GM18505 (cell line): ENCODE results near the gene GPT2.

Experiments used
- ATAC-seq: cut with Tn5 transposase; IDR thresholded peaks from one replicate; pipeline ENCODE4 v1.9.1; 2021; ENCODE audit not compliant: unreplicated experiment
- POLR2A ChIP-seq: IDR thresholded peaks from 4 replicates; pipeline ENCODE4 v1.6.1; 2011; ENCODE audit warnings: borderline replicate concordance; ENCODE audit not compliant: insufficient read depth, insufficient read length; ENCODE audit errors: extremely low read depth

Gene GPT2

DNA sequence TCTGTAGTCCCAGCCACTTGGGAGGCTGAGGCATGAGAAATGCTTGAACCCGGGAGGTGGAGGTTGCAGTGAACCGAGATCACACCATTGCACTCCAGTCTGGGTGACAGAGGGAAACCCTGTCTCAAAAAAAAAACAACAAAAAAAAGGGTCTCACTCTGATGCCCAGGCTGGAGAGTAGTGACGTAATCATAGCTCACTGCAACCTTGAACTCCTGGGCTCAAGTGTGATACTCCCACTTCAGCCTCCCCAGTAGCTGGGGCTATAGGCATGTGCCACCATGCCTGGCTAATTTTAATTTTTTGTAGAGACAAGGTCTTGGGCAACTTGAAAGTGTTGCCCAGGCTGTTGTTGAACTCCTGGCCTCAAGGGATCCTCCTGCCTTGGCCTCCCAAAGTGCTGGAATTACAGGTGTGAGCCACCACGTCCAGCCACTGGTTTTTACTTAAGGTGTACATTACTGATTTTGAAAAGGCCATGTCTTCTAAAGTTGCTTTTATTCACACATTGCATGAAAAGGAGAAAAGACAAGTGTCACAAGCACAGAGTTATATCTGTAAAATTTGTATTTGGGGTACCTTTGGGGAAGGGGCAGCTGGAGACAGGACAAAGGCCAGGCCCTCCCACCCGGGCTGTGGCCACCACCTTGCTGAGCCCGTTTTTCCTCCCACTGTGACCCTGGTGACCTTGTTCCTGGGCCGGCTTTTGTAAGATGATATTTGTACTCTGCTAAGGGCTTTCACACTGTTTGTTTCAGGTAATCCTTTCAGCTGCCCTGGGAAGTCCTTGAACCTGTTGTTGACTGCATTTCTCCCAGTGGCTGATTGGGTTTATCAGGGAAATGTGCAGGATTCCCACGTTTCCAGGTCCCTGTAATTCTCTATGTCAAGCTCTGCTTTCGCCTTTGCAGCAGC lies 11.5 kb downstream of the GPT2 start:
- no peak for TF ChIP-seq POLR2A
- no peak for ATAC-seq

DNA sequence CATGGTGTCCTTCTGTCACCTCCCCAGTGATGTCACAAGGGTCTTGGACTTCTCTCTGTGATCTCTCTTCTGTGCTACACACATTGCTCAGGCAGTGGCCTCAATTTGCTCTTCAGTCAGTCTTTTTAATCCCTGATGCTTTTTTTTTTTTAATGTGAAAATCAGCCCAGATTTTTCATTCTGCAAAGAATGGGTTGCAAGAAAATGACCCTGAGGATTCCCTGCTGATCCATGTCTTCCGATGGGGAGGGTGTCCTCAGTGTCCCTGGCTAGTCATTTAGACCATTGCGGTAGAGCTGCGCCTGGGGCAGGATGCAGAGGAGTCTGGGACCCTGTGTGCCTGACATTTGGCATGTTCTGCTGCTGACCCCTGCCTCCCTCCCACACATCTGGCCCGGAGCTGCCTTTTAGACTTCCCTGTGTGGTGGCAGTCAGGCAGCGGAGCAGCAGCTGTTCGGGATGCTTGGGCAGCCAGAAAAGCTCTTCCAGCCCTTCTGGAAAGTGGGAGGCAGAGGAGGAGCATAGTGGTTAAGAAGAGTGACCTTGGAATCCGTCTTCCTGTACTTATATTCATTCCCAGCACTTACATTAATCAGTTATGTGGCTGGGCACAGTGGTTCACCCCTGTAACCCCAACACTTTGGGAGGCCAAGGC lies 12.3 kb downstream of the GPT2 start:
- no peak for TF ChIP-seq POLR2A
- ATAC-seq: no peak

DNA sequence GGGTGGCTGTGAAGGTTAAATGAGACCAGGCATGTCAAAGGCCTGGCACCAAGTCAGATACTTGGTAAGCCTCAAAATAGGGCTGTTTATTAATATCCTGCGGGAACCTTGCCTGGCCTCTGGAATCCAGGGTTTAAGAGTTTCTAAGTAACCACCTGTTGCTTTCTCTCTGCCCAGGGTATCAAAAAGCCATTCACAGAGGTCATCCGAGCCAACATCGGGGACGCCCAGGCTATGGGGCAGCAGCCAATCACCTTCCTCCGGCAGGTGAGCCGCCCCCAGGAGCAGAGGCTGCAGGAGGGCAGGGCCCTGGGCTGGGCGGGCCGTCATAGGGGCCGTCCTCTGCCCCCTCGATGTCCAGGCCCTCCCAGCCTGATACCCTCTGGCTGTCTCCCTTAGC lies 13.3 kb downstream of the GPT2 start:
- ATAC-seq: no peak

DNA sequence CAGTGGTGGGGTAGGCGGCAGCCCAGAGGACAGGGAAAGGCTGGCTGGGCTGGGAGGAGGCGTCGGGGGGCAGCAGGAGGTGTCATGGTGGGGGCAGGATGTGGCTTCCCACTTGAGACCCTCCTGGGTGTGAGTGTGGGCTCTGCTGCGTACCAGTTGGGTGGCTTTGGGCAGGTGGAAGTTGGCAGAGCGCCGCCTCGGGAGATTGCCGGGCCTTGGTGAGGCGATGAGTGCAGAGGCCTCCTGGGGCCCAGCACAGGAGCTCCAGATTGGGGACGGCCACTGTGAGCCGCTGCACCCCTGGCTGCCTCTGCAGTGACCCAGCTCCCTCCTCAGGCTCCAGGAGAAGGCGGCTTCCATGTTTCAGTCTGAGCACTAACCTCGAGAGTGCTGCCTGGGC lies 13.8 kb downstream of the GPT2 start:
- ATAC-seq: no peak

More for the DNA sequence above, 13.3 kb downstream of the GPT2 start:
- no peak for TF ChIP-seq POLR2A

DNA sequence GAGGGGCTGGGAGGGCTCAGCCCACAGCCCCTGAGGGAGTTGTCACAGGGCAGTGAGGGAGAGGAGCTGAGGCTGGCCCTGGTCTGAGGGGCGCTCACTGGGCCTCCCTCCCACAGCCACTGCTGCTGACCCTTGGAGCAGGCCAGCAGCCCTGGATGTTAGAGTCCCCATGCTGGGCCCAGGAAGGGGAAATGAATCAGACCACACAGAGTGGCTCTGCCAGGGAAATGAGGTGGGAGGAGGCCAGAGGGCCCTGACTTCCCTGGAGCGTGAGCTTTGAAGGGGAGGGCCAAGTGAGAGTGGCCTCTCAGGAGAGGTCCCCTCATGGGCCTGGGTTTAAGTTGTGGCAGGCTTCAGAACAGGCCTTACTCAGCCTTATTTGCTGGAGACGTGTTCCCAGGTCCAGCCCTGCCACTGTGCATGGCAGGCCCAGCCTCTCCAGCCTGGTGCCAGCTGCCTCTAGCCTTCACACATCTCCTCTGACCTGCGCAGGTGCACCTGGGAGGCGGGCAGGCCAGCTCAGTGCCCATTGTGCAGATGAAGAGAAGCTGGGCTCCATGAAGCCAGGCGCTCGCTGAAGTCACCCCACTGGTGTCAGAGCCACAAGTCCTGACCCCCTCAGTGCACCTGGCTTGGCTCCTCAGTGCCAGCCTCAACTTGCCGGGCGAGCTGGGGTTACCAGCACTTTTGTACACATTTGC lies 15.4 kb downstream of the GPT2 start:
- no peak for TF ChIP-seq POLR2A
- no peak for ATAC-seq

More for the DNA sequence above, 13.8 kb downstream of the GPT2 start:
- no peak for TF ChIP-seq POLR2A

DNA sequence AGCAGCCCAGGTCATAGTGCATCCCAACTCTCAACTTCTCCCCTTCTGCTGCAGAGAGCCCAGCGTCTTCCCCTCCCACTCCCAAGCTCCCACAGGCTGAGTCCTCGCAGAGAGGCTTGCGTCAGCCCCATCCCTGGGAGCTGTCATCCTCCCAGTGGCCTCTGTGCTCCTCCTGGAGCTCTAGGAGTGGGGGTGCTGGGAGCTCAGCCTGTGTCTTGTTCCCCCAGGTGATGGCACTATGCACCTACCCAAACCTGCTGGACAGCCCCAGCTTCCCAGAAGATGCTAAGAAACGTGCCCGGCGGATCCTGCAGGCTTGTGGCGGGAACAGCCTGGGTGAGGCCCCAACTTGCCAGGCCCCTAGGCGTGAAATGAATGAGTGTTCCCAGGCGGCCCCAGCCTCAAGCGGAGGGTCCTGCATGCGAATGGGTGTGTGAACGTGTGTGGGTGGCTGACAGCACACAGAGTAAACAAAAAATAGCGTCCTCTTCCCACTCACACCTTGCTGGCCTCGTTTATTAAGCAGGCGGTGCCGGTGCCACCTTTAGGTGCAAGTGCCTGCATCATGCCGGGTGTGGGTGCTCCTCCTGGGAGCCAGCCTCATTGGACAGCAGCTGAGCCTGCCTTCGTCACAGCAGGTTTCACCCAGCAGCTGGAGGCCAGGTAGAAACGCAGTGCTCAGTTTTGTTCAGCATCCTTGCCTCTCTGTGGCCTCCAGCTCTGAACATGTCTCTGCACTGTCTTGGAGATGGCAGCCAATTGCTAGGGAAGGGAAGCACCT lies 16.5 kb downstream of the GPT2 start:
- no peak for TF ChIP-seq POLR2A
- ATAC-seq: no peak

DNA sequence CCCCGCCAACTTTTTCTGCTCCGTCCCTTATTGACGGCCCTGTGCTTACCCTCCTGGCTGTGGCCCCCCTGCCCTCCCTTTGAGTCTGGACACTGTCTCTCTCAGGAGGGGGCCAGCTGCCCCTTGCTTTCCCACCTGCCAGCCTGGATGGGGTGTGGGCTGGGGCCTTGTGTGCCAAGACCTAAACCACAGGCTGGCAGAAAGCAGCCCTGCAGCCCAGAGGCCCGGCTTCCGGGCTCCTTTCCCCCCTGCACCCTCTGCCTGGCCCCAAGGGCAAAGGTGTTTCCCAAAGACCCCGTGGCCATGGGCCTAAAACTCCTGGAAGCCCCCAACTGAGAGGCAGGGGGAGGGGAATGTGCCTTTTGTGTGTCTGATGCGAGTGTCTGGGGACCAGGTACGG lies 17.5 kb downstream of the GPT2 start:
- no peak for TF ChIP-seq POLR2A
- no peak for ATAC-seq

DNA sequence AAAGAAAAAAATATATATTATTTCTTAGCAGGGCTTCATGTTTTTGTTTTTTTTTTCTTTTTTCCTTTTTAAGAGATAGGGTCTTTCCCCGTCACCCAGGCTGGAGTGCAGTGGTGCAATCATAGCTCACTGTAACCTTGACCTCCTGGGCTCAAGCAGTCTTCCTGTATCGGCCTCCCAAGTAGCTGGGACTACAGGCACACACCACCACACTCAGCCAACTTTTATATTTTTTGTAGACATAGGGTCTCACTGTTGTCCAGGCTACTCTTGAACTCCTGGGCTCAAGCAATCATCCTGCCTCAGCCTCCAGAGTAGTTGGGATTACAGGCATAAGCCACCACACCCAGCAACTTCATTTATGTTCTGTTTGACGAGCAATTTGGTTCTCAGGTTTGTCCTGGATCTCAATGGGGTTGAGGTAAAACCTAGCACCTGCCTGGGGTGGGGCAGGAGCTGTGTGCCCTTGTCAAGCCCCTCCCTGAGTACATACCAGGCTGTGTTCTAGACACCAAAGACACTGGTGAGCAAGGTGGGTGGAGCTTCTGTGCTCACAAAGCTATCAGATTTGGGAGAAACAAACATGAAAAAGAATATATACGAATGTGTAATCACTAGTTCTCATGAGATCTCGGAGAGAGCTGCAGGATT lies 19.2 kb downstream of the GPT2 start:
- no peak for ATAC-seq
- TF ChIP-seq POLR2A: no peak

DNA sequence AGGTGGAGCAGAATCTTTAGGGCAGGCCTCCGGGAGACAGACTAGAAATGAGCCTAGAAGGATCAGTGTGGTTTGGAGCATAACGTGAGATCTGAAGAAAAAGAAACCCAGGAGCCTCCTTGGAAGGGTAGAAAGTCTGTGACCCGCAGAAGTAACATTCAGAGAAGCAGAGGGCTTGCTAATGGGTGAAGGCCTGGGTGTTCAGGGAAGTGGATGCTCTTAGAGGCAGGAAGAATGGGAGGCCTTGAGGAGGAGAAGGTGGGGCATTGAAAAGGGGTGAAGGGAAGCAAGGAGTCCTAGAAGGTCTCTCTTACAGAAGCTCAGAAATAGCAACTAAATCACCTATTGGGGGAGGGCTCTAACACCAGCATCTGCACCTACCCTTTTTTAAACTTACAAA lies 20.3 kb downstream of the GPT2 start:
- TF ChIP-seq POLR2A: no peak
- no peak for ATAC-seq

DNA sequence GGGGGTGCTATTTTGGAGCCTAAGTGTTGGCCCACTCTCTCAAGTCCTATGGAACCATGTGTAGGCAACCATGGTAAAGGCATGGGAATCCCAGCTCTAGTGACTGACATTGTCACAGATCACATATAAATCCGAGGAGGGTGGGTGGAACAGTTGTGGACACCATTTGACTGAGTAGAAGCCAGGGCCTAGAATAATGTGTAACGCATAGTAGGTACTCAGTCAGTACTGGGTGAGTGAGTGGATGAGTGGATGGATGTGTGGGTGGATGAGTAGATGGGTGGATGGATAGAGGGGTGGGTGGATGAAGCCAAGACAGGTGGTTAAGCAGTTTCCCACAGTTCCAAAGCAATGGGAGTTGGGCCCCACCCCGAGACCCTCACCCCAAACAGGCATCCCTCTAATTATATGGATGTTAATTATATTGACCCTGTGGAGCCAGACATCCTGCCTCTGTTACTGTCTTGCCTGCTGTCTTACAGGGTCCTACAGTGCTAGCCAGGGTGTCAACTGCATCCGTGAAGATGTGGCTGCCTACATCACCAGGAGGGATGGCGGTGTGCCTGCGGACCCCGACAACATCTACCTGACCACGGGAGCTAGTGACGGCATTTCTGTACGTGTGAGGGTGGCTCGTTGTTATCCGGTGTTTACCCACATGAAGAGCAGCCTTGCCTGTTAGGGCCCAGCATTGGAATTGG lies 22.3 kb downstream of the GPT2 start:
- no peak for ATAC-seq
- TF ChIP-seq POLR2A: no peak

DNA sequence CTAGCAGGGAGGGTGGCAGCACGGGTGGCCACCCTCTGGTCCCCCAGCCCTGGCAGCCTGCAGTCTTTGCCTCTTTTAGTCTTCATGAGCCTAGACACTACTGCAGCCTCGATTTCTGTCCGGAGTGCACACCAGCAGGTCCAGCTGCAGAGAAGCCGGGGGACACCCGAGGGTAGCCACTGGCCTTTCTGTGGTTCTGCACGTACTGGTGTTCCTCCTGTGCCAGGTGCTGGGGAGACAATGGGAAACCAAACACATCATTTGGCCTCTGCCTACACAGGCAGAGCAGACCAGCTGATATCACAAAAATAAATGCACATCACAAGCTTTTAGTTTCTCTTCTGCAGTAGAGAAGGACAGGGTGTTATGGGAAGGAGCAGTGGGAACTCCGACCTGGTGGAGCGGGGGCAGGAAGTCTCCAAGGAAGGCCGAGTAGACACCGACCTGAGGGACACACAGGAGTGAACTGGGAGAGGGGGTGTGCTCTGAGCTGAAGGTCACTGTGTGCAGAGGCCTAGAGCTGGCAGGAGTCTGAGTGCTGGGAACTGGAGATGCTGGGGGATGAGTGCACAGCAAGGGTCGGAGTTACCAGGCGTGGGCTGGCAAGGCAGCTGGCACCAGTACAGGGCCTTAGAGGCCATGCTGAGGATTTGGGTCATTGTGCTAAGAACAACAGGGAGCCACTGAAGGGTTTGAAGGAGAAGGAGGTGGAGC lies 23.1 kb downstream of the GPT2 start:
- ATAC-seq: no peak
- TF ChIP-seq POLR2A: no peak
